ENCODE data around the gene PRPF4.

Gene PRPF4

DNA sequence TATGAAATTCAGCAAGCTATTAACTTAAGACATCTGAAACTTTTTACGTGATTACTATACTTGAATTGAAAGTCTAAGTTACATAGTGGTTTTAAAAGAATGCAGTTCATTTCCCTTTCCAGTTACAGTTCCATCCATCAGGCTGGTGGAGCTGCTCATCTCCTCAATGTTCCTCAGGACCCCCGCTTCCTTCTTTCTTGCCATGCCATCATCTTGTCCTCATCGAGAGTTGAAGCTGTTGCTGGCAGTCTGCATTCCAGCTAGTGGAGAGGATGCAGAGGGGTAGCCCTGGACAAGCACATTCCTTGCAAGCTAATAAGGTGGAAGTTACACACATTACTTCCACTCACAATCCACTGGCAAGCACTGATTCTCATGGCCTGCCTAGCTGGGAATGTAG is 36.5 kb downstream of the PRPF4 start:
- DNase-seq (ENCODE audit: low read depth in 2 of 2), result no peak

DNA sequence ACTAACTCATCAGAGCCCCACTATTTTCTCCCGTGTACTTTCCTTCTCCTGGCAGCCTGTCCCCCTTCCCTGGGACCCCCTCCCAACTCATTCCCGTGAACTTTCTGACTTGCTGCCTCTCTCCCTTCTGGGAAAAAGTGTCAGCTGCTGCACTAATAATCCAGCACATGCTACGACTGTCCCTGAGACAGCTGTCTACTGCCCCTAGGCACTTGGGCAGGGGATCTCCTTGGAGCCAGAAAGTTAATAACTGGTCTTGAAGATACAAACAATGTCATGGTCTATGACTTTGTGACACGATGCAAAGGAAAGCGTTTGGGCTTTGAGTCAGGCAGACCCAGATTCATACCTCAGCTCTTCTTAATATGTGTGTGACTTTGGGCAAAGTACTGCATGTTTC is 37.8 kb downstream of the PRPF4 start:
- no peak for DNase-seq (ENCODE audit: low read depth in 2 of 2)

GRCh38 chr9:113315231-113315630 is 39.8 kb downstream of the PRPF4 start:
- no peak for DNase-seq (ENCODE audit: low read depth in 2 of 2)

DNA sequence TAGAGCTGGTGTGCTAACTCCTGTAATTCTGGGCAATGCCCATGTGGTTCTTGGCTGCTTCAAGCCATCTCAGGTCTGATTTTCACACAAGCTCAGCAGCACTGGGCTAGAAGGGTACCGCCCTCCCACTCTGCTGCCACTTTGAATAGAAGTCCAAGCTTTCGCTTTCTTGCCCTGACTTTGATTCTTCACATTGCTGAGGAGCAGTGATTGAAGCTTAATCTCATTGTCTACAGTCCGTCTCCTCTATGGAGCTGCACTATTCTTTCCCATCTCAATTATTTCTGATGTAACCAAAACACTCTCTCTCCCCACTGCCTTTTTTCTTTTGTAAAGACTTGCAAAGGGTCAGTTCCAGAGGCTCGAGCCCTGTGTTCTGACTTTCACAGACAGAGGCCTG is 40.6 kb downstream of the PRPF4 start:
- no peak for DNase-seq (ENCODE audit: low read depth in 2 of 2)

- DNase-seq (ENCODE audit: low read depth in 2 of 2), result no peak
Observed at GRCh38 chr9:113317777-113318176, 42.3 kb downstream of the PRPF4 start.

- no peak for DNase-seq (ENCODE audit: low read depth in 2 of 2)
Observed at GRCh38 chr9:113319054-113319453, 43.6 kb downstream of the PRPF4 start.

DNA sequence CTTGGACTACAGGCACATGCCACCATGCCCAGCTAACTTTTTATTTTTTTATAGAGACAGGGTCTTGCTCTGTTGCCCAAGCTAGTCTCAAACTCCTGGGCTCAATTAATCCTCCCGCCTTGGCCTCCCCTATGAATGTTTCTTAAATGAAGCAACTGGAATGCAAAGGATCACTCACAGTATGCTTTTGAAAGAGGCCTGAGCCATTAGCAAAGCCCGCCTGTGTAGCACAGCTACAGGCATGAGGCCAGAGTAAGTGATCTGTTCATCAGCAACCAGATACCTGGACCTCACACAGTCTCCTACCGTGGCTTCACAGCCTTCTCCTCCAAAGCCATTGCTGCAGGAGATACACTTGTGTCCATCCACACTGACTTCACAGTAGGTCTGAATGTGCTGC is 44.6 kb downstream of the PRPF4 start:
- no peak for DNase-seq (ENCODE audit: low read depth in 2 of 2)

GRCh38 chr9:113322671-113323070 is 47.2 kb downstream of the PRPF4 start:
- DNase-seq (ENCODE audit: low read depth in 2 of 2), result no peak

DNA sequence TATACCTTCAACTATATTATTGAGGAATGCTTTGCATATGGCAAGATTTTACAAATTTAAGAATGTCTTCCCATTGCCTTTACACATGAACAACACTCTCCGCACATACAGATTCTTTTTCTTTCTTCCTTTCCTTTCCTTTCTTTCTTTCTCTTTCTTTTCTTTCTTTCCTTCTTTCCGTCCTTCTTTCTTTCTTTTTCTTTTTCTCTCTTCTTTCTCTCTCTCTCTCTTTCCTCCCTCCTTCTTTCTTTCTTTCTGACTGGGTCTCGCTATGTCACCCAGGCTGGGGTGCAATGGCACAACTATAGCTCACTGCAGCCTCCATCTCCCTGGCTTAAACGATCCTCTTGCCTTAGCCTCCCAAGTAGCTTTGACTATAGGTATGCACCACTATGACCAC is 50.8 kb downstream of the PRPF4 start:
- DNase-seq (ENCODE audit: low read depth in 2 of 2), result no peak

DNA sequence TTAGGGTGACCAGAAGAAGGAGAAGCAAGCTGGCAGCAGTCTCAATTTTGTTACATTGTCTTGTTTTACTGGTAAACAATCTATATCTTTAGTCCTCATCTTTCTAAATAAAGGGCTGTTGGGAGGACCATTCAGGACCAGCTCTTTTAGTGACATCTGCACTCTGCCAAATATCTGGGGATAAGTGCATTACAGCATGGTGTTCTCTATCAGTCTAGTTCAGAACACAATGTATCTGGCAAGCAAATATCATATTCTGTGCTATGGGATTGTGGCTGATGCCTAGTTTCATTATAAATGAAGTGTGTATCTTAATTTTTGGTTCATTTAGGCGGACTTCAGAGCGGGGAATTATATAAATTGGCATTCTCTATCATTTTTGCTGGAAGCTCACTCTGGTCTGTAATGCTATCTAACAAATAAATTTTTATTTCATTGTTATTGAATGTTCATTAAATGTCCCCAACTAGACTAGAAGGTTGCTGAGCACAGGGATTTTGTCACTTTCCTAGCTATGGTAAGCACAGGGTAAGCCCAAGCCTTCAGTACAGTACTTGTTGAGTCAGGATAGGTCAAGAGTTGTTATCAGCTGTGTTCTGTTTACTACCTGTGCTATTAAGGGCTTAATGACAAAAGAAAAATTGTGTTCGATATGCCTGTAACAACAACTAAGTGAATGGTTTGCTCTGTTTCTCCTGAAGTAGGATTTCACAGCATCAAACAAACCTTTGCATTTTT is 52.8 kb downstream of the PRPF4 start:
- no peak for DNase-seq (ENCODE audit: low read depth in 2 of 2)

DNA sequence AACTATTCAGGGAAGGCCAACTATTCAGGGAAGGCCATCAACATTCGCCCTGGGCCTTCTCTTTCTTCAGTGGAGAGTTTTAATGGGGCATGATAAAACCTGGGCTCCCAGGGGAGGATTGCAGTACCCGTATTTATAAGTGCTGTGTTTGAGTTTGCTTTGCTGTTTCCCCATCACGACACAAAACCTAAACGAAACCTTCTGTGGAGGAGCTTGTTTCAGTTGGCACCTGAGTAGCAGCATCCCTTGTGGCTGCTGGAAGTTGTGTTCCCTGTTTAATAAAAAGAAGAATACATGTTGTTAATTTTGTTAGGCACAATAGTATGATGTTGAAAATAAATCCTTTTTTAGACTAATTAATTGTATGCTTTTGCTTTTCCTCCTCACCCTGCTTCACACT is 56.3 kb downstream of the PRPF4 start:
- no peak for DNase-seq (ENCODE audit: low read depth in 2 of 2)

- DNase-seq (ENCODE audit: low read depth in 2 of 2), result no peak
Observed at GRCh38 chr9:113337714-113338113, 62.3 kb downstream of the PRPF4 start.

- peak; percentile 75 to 80 for DNase-seq (ENCODE audit: low read depth in 2 of 2)
Observed at GRCh38 chr9:113340011-113340699, 64.7 kb downstream of the PRPF4 start, which contains the start of gene WDR31. Gene WDR31, minus strand, starts transcription at chr9:113340275. Its CDS starts 8,253 bp downstream, at chr9:113332022.

GRCh38 chr9:113341712-113342410 is 66.4 kb downstream of the PRPF4 start:
- no peak for DNase-seq (ENCODE audit: low read depth in 2 of 2)

All from stimulated activated CD4-positive, alpha-beta T cell treated with anti-CD3 and anti-CD28 coated beads, Interleukin-4, amount 100 ng/mL, for 48 hours (primary cell).